Measurements from ENCODE around the gene MAFG. TPM values are rescaled to one million over a fixed set of nuclear protein-coding genes. Genes with fewer than 3 reads are reported as not detected.

The MAFG gene
- total and polyA plus RNA-seq, 2 of the 13 experiments (the other 11 are each of a cell fraction or from before 2014, with no cell fraction given): 14.5 to 20.0 TPM

DNA sequence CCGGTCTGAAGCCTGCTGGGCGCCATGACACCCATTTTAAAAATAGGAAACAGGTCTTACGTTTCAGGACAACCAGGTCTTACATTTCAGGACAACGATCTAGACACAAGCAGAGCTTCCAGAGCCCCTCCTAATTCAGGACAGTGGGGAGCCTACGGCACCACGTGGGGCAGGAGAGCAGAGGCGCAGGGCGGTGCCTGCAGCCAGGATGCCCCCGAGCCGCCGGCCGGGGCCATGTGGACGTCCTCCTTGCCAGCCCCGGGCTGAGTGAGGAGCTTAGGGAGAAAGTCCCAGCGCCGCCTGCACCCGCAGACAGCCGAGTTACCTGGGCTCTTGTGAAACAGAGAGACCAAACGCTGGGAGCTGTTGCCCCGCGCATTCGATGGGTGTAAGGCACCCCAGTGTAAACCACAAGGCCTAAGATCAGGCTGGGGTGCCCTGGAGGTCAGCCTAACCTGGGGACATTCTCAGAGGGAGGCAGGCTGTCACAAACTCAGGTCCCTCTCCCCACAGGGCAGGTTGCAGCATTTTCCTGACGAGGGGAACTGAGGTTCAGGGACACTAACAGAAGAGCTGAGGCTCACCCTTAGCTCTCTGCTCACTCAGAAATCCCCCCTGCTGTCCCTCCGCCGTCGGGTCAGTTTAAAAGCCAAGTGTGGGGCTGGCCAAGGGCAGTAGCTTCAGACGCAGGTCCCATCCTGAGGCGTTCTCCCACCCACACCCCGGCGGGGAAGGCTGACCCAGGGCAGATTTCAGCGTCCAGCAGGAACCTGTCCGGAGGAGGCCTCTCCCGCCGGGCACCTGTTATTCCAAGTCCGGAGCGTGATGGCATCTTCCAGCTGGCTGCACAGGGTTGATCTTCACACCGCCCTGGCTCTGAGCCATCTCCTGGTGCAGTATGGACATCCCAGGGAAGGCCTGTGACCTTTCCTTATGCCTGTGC, 35.2 kb upstream of the MAFG start (continued):
- TF ChIP-seq ATM (IDR thresholded peaks at IDR 0.05; ENCODE audit: borderline replicate concordance) (no peak), ZNF414 (CRISPR knock-in tag; IDR thresholded peaks at IDR 0.05) (no peak), ARNTL (CRISPR knock-in tag; IDR thresholded peaks at IDR 0.05) (peak; percentile 52; the same call in 1 of the 2 replicates), RELA (CRISPR knock-in tag; IDR thresholded peaks at IDR 0.05) (no peak), TARDBP (CRISPR knock-in tag; IDR thresholded peaks at IDR 0.05) (0 out of 2 replicates have a peak, but pooled peaks have one; percentile 27), RORA (CRISPR knock-in tag; IDR thresholded peaks at IDR 0.05) (no peak), ZNF329 (CRISPR knock-in tag; IDR thresholded peaks at IDR 0.05; ENCODE audit: low read depth) (0 out of 2 replicates have a peak, but pooled peaks have one; percentile 39), ZNF354B (CRISPR knock-in tag; IDR thresholded peaks at IDR 0.05) (no peak), EP300 (IDR thresholded peaks at IDR 0.05; ENCODE audit: low read depth in 2 of 2, low read length in 2 of 2) (no peak), EP300 (CRISPR knock-in tag; IDR thresholded peaks at IDR 0.05; ENCODE audit: borderline replicate concordance) (peak; percentile 35), ZNF570 (CRISPR knock-in tag; IDR thresholded peaks at IDR 0.05; ENCODE audit: borderline replicate concordance) (no peak), ZNF83 (CRISPR knock-in tag; IDR thresholded peaks at IDR 0.05; ENCODE audit: borderline replicate concordance) (0 out of 2 replicates have a peak, but pooled peaks have one; percentile 65), CBX1 (IDR thresholded peaks at IDR 0.05; ENCODE audit: low read depth) (no peak), ZNF124 (CRISPR knock-in tag; IDR thresholded peaks at IDR 0.05) (no peak), HDAC6 (IDR thresholded peaks at IDR 0.05; ENCODE audit: low read depth, low read length) (no peak), ZFP36 (IDR thresholded peaks at IDR 0.05; ENCODE audit: borderline replicate concordance, low read depth, low read length, partially characterized antibody) (no peak), ZBTB7A (CRISPR knock-in tag; IDR thresholded peaks at IDR 0.05) (peak; percentile 23; the same call in 1 of the 2 replicates), ZNF777 (CRISPR knock-in tag; IDR thresholded peaks at IDR 0.05) (peak; percentile 28; the same call in 1 of the 2 replicates), ZNF646 (CRISPR knock-in tag; IDR thresholded peaks at IDR 0.05) (no peak), NRL (CRISPR knock-in tag; IDR thresholded peaks at IDR 0.05; ENCODE audit: borderline replicate concordance) (peak; percentile 37; the same call in 1 of the 2 replicates)
- TF ChIP-seq, protein P1, sequence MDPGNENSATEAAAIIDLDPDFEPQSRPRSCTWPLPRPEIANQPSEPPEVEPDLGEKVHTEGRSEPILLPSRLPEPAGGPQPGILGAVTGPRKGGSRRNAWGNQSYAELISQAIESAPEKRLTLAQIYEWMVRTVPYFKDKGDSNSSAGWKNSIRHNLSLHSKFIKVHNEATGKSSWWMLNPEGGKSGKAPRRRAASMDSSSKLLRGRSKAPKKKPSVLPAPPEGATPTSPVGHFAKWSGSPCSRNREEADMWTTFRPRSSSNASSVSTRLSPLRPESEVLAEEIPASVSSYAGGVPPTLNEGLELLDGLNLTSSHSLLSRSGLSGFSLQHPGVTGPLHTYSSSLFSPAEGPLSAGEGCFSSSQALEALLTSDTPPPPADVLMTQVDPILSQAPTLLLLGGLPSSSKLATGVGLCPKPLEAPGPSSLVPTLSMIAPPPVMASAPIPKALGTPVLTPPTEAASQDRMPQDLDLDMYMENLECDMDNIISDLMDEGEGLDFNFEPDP (CRISPR knock-in tag; conservative IDR thresholded peaks at IDR 0.05): no peak

Measured in HepG2 (cell line).